Esophagus muscularis mucosa (tissue), 4 donors: Measurements from ENCODE around the gene PAXX. TPM values are rescaled to one million over a fixed set of nuclear protein-coding genes. Genes with fewer than 3 reads are reported as not detected.

Experiments
- DNase-seq: peaks from one replicate; pipeline ENCODE4 v3.0.0-alpha.2; 2017; ENCODE audit errors: extremely low spot score
- H3K27ac ChIP-seq, 4 donors: fragments of 200-600 bp; sonication (generic); replicated peaks in 1 of 4; 1 replicate in 3 of 4; 2 replicates in 1 of 4; pipeline ENCODE4 v1.5.1; 2016 to 2019; ENCODE audit warnings: mild to moderate bottlenecking in 1 of 4
- H3K27me3 ChIP-seq, 4 donors: fragments of 200-600 bp; sonication (generic); one replicate each; pipeline versions ENCODE4 v1.5.1 to v1.6.0; 2016 to 2019
- H3K36me3 ChIP-seq, 4 donors: fragments of 200-600 bp; sonication (generic); one replicate each; pipeline ENCODE4 v1.5.1; 2016 to 2019
- H3K4me1 ChIP-seq, 4 donors: fragments of 200-600 bp; sonication (generic); one replicate each; pipeline ENCODE4 v1.5.1; 2016 to 2019
- H3K4me3 ChIP-seq, 4 donors: fragments of 200-600 bp; sonication (generic); 1 replicate in 2 of 4; 2 replicates in 2 of 4; pipeline ENCODE4 v1.5.1; 2016 to 2019; ENCODE audit warnings: mild to moderate bottlenecking in 4 of 4, moderate library complexity in 1 of 4
- H3K9me3 ChIP-seq, 4 donors: fragments of 200-600 bp; sonication (generic); 1 replicate in 3 of 4; 2 replicates in 1 of 4; pipeline ENCODE4 v1.5.1; 2016 to 2019
- EP300 ChIP-seq: sonication (generic); formaldehyde crosslinking; IDR thresholded peaks from one replicate; pipeline ENCODE4 v1.6.1; 2017; ENCODE audit warnings: antibody characterized with exemption
- POLR2A ChIP-seq: fragments of 450-650 bp; IDR thresholded peaks from one replicate; pipeline ENCODE4 v1.6.1; 2017; ENCODE audit warnings: antibody characterized with exemption, moderate library complexity, mild to moderate bottlenecking, low read depth
- POLR2AphosphoS5 ChIP-seq, 2 donors: sonication (generic); formaldehyde crosslinking; IDR thresholded peaks; one replicate each; pipeline ENCODE4 v1.6.1; 2017; ENCODE audit warnings: antibody characterized with exemption in 2 of 2
- WGBS: methylation state at CpG from one replicate; pipeline ENCODE4 v1.1.5; 2018; 5-methylcytosine and 5-hydroxymethylcytosine counted together
- intact Hi-C: fragments of 100-400 bp; cut with DNase I; formaldehyde crosslinking; loops from one replicate; pipeline ENCODE4 v1.15.1; 2023
- total RNA-seq, 4 donors: library from RNA; depleted of rRNA; stranded (reverse); fragments of >200 nt; gene quantifications; one replicate each; pipeline versions ENCODE4 v1.1.0 to v1.2.1, GENCODE V29; 2016
- TF ChIP-seq, protein P1 (sequence below), 3 experiments: fragments of 200-600 bp in 2 of 3; fragments of 450-650 bp in 1 of 3; sonication (generic) in 2 of 3; IDR thresholded peaks; one replicate each; pipeline ENCODE4 v1.5.1; 2017 to 2019; ENCODE audit warnings: antibody characterized with exemption in 3 of 3, mild to moderate bottlenecking in 2 of 3, moderate library complexity in 1 of 3

The PAXX gene
- total RNA-seq, 4 donors from 2014 or later: 28.8 to 39.9 (median 37.8) TPM

DNA sequence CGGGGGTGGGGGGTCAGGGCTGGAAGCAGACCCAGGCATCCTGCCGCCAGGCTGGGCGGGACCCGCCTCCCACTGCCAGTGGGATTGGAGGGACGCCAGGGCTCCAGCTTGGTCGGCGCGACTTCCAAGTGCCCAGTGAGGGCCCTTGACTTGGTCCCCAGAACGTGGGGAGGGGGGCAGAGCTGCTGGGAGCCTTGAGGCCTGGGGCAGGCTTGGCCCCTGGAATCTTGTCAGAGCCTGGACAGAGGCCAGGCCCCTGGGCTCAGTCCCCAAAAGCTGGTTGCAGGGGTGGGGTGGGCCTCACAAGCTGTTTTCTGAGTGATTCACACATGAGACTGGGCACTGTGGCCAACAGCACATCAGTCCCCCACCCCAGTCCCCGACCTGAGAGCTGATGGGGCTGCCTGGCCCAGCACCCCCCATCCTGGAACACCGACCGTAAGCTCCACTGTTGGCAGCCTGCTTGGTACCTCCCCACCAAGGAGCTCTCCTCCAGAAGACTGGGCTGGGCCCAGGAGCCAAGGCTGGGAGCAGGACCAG, 3.6 kb downstream of the PAXX start:
- Histone ChIP-seq H3K27ac (no peak overlapping the region), H3K36me3 (peaks cover 4 to 18% (median 14%) of the 10 kb centered on the region in 4 donors), H3K9me3 (no peaks in the 10 kb centered on the region), H3K27me3 (peaks cover 0 to 60% (median 14%) of the 10 kb centered on the region in 4 donors), H3K4me3 (peak overlapping the region in 3 of 4 donors; percentile 10 to 38 (median 12)), H3K4me1 (peaks cover 32 to 57% (median 48%) of the 10 kb centered on the region in 4 donors)
- TF ChIP-seq POLR2A (no peak), POLR2AphosphoS5 (IDR thresholded peaks at IDR 0.05) (no peak), EP300 (no peak)
- TF ChIP-seq, protein P1, sequence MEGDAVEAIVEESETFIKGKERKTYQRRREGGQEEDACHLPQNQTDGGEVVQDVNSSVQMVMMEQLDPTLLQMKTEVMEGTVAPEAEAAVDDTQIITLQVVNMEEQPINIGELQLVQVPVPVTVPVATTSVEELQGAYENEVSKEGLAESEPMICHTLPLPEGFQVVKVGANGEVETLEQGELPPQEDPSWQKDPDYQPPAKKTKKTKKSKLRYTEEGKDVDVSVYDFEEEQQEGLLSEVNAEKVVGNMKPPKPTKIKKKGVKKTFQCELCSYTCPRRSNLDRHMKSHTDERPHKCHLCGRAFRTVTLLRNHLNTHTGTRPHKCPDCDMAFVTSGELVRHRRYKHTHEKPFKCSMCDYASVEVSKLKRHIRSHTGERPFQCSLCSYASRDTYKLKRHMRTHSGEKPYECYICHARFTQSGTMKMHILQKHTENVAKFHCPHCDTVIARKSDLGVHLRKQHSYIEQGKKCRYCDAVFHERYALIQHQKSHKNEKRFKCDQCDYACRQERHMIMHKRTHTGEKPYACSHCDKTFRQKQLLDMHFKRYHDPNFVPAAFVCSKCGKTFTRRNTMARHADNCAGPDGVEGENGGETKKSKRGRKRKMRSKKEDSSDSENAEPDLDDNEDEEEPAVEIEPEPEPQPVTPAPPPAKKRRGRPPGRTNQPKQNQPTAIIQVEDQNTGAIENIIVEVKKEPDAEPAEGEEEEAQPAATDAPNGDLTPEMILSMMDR (IDR thresholded peaks at IDR 0.05): no peak
- intact Hi-C loops: no loop called here
- DNase-seq: no peak
- 22% methylated on average over 6 of the region's 12 CpGs for WGBS

DNA sequence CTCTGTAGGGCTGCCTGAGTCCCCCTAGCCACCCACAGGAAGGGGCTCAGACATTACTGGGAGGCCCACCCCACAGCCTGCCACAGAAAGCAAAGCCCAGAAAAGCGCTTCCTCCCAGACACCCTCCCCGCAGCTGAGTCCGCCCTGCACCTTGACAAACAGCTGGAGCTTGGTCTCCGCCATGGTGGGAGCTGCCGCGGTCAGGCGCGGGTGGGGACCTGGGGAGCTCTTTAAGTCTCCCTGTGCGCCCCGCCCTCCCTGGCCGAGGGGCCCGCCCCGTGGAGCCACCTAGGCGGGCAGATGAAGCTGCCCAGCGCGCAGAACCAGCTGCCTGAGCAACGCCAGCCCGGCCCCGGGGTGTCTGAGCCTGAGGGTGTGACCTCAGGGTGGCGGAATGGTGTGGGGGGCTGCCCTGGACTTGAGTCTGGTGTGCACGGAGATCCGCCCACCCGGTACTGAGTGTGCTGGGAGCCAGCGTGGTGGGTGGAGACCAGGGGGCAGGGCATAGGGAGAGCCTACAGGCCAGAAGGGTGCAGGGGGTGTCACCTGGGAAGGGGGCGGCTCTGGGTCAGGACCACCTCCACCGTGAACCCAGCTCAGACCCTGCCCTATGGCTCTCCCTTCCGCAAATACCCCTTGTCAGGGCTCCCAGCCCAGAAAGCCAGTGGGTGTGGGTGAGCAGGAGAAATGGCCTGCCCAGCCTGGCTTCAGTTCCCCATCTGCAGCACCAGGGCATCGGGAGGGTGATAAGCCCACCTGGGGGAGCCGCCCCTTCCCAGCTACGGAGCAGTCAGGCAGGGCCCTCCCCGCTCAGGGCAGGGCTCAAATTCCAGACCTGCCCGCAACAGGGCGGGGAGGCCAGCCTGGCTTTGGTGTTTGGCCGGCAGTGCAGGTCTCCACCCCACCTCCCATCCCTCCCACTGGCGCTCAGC, 4.4 kb downstream of the PAXX start, which contains the start of gene CLIC3:
TSS of gene CLIC3 (minus strand) at position 208 of the 932 bp plus-strand sequence. CDS start at position 183, 25 bp downstream.
- Histone ChIP-seq H3K27me3 (peaks cover 0 to 60% (median 14%) of the 10 kb centered on the region in 4 donors), H3K4me3 (peak within 1 kb of the TSS in 3 of 4 donors; percentile 12 to 38 (median 15)), H3K4me1 (peaks cover 27 to 53% (median 45%) of the 10 kb centered on the region in 4 donors), H3K9me3 (no peaks in the 10 kb centered on the region), H3K27ac (no peak within 1 kb of the TSS), H3K36me3 (peaks cover 4 to 18% (median 14%) of the 10 kb centered on the region in 4 donors)
- peak; percentile 93 for DNase-seq
- intact Hi-C loops: no loop called here
- no peak for TF ChIP-seq POLR2AphosphoS5 (IDR thresholded peaks at IDR 0.05)
- TF ChIP-seq EP300: no peak
- TF ChIP-seq POLR2A: no peak
- TF ChIP-seq, protein P1 (IDR thresholded peaks at IDR 0.05): no peak
- 44% methylated on average over 10 of the region's 35 CpGs for WGBS

DNA sequence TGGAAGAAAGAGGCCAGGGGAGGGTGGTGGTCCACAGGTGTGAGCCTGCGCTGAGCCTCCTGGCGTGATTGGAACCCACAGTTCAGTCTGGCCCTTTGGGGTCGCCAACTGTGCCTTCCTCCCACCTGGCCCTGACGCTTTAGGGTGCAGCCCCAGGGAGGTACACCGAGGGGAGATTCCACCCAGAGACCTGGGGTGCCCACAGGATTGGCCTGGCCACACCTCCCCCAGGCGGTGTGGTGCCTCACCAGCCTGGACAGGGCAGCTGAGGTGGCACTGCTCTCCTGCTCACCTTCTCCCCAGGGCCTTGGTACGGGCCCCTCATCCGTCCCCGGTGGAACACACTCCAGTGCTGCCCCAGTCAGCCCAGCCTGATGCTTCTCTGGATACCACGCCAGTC, 5.1 kb downstream of the PAXX start:
- DNase-seq: no peak
- WGBS: 91% methylated on average over 7 of the region's 10 CpGs
- Histone ChIP-seq H3K4me1 (peaks cover 27 to 48% (median 43%) of the 10 kb centered on the region in 4 donors), H3K4me3 (no peak overlapping the region), H3K27me3 (peaks cover 0 to 60% (median 14%) of the 10 kb centered on the region in 4 donors), H3K27ac (no peak overlapping the region), H3K36me3 (peaks cover 4 to 18% (median 14%) of the 10 kb centered on the region in 4 donors), H3K9me3 (no peaks in the 10 kb centered on the region)
- TF ChIP-seq POLR2AphosphoS5 (IDR thresholded peaks at IDR 0.05) (no peak), POLR2A (no peak), EP300 (no peak)
- TF ChIP-seq, protein P1 (IDR thresholded peaks at IDR 0.05): no peak
- intact Hi-C loops: no loop called here

DNA sequence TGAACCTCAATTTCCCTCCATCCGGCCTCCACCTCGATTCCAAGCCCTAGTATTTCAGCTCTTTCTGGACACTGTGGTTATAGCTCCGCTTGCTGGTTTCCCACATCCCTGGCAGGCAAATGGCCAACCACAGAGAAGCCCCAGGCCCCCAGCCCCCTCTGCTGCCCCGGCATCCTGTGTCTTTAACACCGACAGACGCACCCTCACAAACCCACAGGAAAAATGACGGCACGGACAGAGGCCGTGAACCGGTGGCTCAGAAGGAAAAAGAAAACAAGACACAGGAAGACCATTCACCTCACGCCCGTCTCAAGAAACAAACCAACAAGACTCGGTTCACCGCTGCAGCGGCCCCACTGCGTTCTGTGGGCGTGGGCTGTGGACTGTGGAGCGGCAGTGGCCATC, 5.6 kb downstream of the PAXX start:
- intact Hi-C loops: no loop called here

More for the DNA sequence above, 5.6 kb downstream of the PAXX start:
- Histone ChIP-seq H3K4me1 (peaks cover 26 to 43% (median 39%) of the 10 kb centered on the region in 4 donors), H3K36me3 (peaks cover 4 to 18% (median 14%) of the 10 kb centered on the region in 4 donors), H3K4me3 (no peak overlapping the region), H3K9me3 (no peaks in the 10 kb centered on the region), H3K27ac (no peak overlapping the region), H3K27me3 (peaks cover 0 to 59% (median 14%) of the 10 kb centered on the region in 4 donors)
- no peak for DNase-seq
- TF ChIP-seq EP300 (no peak), POLR2AphosphoS5 (IDR thresholded peaks at IDR 0.05) (no peak), POLR2A (no peak)
- TF ChIP-seq, protein P1 (IDR thresholded peaks at IDR 0.05): no peak
- 43% methylated on average over 18 of the region's 18 CpGs for WGBS
